Activated effector memory CD4-positive, alpha-beta T cell treated with anti-CD3 and anti-CD28 coated beads, Interleukin-2, amount 50 U/mL, for 16 hours (primary cell): ENCODE measurements around the gene ACAD9.
A peak's percentile ranks its signal among the peaks of the same experiment; 100 is the strongest.
"Not testable (repeated sequence)": the region's sequence is repeated elsewhere in the genome, so short reads cannot be mapped to it uniquely, and the experiment has no call there.

ENCODE experiments used
- DNase-seq: peaks from one replicate; pipeline ENCODE4 v3.0.0-alpha.2; 2020

Gene ACAD9

DNA sequence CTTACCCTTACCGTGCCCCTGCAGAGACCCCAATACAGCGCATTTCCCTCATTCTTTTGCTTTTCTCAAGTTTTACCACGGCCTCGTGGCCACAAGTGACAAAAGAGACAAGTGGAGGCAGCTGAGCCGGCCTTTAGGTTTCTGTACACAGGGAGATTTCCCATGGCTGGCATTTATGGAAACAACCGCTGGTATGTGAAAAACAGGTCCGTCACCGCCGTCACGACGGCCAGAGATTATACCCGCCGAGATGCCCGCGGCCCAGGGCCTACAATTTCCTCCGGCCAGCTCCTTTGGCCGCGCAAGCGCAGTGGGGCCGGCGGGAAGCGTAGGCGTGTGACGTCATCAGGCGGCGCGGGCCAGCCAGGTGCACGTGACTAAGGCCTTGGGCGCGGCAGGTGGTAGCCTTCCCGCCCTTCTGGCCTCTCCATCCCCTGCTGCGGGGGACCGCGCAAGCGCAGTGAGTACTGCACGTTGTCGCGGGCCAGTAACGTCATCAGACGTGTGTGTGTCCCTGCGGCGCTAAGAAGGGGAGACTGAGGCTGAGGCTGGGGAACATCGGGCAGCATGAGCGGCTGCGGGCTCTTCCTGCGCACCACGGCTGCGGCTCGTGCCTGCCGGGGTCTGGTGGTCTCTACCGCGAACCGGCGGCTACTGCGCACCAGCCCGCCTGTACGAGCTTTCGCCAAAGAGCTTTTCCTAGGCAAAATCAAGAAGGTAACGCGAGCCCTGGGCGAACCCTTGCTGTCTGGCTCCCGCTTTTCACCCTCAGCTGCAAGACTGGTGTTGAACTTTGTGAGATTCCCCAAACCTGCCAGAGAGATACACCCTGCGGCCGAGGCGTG lies at the start of gene ACAD9:
Gene ACAD9 (plus strand): TSS at position 496 of the 845 bp plus-strand sequence. CDS start 72 bp downstream, at position 568.
- peak; percentile 99 for DNase-seq

DNA sequence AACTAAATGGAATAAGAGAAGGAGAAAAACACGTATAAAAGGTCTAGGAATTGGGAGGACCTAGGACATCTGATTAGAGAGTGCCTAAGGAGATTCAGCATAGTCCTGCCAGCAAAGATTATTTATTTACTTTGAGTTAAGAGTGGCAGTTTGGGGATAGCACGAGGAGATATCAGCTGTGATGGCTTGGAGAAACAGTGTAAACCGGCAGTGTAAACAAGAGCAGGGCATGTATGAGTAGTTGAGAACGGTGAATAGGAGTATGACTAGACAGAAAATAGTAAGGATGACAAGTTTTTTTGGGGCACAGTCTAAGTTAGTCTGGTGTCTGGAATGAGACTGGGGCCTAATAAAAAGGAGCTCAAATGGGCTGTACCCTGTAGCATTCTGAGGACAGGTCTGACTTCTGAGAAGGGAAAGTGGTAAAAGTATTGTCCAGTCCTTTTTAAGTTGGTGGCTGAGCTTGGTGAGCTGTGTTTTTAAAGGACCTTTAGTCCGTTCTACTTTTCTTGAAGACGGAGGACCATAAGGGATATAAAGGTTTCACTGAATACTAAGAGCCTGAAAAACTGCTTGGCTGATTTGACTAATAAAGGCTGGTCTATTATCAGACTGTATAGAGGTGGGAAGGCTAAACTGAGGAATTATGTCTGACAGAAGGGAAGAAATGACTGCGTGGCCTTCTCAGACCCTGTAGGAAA lies 49.3 kb upstream of the ACAD9 start:
- not testable (repeated sequence) for DNase-seq

DNA sequence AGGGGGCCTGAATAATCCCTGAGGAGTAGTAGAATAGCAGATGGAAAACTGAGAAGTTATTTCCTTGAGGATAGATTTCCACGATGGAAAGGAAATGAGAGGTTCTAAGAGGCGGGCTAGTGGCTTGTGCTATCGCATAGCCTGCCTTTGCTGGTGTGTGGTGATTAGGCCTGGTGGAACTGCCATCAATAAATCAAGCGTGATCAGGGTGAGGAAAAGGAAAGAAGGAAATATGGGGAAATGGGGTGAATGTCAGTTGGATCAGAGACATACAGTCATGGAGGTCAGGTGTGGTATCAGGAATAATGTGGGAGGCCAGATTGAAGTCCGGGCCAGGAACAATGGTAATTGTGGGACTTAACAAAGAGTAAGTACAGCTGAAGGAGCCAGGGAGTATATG lies 48.7 kb upstream of the ACAD9 start:
- DNase-seq, result not testable (repeated sequence)

DNA sequence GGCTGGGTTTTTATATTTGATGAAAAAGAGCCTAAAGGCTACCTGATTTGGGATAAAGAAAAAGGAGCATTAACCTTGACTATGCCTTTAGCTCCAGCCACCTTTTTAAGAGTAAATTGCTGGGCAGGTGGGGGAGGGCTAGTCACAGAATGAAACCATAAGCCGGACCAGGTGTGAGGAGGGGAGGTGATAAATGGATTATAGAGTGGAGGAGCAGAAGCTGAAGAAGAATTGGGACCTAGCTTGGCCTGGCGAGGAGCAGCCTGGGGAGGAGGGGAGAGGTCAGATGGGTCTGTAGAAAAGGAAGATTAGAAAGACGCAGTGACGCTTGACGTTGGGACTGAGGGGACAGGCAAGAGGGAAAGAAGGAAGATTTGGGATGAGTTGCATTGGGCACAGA lies 46.4 kb upstream of the ACAD9 start:
- not testable (repeated sequence) for DNase-seq

DNA sequence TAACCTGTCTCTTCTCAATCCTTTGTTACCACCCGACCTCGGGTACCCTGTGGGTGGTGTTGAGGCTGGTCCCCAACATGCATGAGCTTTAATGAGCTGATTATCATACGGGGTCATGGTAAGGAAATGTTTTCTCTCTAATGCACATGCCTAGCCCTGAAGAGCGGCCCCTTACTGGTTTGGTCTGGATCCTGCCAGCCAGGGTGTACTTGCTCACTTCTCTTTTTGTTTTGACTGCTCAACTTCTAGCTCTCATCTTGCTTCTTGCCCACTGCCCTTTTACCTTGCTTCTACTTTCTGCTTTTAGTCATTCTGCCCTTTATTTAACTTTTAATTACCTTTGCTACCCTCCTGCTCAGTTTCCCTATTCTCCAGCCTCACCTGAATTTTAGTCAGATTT lies 44.3 kb upstream of the ACAD9 start:
- no peak for DNase-seq

DNA sequence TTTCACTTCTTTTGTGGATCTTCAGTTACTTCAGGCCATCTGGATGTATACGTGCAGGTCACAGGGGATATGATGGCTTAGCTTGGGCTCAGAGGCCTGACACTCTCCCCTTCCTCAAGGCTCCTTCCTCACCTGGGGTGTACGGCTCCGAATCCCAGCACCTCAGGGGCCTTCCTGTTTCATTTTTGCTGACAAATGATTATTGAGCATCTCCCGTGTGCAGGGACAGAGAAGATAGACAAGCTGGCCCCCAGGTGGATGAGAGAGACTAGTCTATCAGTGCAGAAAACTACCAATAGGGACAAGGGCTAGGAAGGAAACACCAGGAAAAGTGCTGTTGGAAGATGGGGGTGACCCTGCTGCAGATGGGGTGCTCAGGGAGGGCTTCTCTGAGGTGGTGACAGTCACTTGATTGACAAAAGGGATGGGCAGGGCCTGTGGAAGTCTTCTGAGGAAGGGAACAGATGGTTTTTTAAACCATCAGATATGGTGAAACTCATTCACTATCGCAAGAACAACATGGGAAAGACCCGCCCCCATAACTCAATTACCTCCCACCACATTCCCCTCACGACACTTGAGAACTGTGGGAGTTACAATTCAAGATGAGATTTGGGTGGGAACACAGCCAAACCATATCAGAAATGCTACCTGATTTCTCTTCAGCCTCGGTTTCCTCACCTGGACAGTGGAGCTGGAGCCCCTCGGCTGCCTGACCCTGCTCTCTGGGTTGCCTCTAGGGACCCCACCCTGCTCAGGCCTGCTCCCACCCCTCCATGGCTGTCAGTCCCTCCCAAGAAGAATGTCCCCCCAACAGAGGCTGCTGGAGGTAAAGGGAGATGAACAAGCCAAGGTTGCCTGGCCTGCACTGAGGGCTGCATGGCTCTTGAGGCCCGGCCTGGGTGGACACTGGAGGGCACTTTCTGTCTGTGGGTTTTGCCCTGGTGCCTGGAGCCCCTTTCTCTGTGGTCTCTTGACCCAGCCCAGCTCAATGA lies 37.2 kb upstream of the ACAD9 start:
- DNase-seq, result no peak

DNA sequence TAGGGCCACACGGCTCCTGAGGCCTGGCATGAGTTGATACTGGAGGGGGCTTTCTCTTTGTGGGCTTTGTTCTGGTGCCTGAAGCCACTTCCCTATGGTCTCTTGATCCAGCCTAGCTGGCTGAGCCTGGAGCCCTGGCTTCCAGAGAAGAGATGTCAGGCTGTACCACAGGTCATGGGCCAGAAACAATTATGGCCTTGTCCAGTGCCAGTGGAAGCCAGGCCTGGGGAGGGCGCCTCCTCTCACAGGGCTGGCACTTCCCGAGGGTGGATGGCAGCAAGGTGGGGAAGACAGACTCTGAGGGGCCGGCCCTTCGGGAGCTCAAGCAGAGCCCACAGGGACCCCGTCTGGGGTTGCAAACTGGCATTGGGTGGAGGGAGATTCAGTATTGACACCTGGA lies 34.9 kb upstream of the ACAD9 start:
- DNase-seq, result no peak

DNA sequence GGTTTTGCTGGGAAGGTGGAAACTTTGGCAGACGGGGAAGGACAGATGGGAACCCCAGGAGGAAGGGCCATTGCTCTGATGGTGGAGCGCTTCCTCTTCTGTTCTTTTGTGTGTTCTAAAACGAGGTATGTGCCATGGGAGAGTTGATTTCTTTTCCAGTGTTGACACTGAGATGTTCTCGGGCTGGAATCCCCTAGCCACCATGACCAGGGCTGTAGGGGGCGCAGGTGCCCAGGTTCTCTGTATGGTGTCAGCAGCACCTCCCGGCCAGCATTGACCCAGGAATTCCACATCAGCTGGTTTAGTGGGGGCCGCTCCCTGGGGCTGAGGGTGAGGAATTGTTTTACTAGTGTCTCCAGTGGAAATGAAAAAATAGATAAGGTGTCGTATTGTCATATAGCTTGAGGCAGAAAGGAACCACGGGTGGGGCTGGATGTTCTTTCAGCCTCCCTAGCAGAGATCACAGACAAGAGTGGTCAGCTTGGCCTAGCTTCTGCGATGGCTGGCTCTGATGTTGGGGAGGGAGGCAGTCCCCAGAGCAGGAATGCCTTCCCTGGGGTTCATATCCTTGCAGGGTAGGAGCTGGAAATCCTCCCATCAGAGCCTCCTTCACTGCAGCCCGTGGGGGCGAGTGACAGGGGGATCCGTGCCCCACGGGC lies 34.2 kb upstream of the ACAD9 start:
- no peak for DNase-seq

DNA sequence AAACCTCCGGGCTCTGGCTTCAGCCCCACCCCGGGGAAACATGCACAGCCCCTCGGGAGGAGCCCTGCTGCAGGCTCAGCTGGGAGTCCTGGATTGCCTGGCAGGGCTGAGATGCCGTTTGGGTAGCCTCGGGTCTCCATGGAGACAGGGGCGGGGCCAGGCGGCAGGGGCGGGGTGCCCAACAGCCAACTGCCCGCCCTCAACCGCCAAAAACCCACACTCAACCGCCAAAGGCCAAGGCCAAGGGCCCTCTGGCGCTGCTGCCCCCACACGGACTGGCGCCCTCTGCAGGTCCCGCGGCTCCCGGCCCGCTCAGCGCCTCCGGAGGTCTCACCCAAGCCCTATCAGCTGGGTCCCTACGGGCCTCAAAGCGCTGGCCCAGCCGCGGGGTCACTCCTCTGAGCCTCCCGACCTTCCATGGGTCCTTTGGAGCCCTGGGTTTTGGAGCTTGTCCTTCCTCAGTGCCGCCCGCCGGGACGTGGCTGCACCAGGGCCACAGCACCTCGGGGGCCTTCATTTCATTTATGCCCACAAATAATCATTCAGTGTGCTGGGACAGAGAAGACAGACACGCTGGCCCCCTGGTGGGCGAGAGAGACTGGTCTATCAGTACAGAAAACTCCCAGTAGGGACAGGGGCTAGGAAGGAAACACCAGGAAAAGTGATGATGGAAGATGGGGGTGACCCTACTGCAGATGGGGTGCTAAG lies 33.5 kb upstream of the ACAD9 start:
- peak; percentile 93 for DNase-seq

DNA sequence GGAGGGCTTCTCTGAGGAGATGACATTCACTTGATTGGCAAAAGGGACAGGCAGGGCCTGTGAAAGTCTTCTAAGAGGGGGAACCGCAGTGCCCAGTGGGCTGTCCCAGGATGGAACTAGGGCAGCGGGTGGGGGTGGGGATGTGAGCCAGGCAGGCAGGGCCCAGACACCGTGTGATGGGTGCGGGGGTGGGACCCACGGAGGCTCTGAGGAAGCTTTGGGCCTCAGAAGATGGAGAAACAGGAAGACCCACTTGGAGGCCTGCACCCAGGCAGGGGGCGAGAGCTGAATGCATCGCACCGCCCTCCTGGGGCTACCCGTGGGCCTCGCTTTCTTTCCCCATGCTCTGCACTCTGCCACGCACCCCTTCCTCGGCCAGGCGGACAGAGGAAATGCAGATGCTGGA lies 32.9 kb upstream of the ACAD9 start:
- no peak for DNase-seq

DNA sequence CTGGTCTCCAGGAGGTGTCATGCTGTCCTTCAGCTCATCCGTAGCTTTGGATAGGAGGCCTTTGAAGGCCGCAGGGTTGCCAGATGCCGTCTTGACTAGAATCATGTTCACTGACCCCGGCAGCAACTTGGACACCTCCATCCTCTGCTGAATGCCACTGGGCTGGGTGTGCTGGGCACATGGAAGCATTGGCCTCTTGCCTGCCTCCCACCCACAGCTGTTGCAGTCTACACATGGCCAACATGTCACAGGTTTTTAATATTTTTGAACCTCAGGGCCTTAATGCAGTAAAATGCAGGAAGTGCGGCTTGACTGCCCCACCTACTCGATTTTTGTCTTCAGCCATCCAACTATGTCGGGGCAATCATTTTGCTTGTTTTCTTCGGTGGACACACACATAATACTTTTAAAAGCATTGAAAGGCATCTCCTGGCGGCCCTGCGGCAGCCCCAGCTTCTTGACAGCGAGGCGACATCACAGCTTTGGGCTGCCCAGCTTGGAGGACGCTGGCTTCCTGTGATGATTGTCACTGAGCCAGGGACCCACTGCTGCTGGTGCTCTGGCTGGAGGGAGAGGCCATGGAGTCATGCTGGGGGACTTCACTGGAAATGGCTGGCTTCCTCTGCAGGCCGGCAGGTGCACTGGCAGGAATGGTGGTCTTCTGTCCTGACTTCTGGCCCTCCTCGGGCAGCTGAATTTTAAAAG lies 31.6 kb upstream of the ACAD9 start:
- DNase-seq, result no peak

DNA sequence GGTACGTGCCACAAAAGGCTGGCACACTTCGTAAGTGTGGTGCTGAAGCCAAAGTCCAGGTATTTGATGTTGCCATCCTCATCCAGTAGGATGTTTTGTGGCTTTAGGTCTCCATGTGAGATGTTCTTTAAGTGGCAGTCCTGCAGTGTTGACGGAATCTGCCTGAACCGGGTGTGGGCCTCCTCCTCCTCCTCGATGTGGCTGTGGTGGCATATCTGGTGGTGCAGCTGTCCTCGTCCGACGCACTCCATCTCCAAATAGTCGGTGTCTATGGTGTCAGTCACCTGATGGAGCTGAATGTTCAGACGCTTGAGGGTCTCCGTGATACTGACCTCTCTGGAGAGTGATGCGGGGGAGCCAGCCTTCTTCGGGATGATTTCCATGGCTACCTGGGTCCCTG lies 30.5 kb upstream of the ACAD9 start:
- no peak for DNase-seq

DNA sequence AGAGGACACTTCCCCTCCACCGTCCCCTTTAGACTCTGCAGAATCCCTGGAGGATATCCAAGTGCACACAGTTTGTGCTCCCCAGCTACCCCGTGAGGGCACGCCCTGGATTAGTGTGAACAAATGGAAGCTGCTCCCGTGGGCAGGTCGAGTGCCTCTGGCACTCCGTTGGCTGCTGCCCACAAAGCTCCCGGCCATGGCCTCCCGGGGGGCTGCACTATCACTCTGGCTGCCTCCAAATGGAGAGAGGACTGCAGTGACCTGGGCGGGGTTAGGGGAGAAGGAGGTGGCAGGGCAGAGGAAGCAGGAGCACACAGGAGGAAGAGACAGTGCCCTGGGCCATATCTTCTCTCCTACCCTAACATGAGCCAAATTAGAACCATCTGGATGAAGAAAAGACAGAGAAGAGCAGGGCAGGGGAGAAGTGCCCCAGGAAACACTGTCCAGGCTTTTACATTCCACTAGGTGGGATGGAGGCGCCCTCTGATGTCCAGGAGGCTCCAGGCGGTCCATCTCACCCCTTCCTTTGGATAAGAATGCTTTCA lies 29.4 kb upstream of the ACAD9 start:
- DNase-seq, result no peak

DNA sequence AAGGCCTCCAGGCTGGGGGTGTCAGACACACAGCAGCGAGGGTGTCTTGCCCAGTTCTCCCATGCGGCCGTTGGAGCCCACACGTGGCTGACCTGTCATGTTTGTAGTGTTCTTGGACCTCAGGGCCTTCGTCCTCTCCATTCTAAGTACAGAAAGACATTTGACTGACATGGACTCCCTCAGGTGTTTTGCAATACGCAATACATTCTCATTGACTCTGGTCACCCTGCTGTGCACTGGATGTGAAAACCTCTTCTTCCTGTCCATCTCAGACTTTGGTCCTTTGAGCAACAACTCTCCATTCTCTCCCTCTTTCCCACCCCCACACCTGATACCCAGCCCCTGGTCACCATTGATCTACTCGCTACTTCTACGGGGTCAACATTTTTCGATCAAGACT lies 28.9 kb upstream of the ACAD9 start:
- DNase-seq, result no peak

DNA sequence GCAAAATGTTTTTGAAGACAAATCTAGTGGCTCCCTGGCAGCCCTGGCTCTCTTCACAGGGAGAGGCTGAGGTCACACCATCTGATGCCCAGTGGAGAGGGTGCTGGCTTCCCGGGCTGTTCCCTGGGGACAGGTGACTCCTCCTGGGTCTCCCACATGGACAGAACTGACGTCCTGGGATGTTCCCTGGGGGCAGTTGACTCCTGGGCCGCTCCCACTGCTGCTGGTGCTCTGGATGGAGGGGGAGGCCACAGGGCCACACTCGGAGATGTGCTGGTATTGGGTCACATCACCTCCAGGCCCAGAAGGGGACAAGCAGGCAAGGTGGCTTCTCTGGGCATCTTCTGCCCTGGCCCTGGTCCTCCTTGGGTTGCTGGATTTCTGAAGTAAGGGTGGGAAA lies 27.8 kb upstream of the ACAD9 start:
- no peak for DNase-seq

DNA sequence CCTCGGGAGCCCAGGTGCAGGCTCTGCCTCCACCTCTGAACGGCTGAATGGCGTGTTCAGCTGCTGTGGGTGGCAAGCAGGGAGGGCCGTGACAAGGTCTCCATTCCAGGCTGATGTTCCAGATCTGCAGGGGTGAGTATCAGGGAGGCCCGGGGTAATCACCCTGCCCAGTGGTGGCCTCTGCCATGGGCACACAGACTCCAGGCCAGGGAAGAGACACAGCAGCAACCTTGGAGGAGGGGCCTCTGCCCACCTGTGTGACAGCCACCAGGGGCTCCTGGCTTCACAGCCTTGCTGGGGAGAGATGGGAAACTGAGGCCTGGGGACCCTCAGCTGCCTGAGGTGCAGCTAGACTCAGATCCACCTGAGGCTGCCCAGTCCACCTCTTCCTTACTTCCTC lies 25.6 kb upstream of the ACAD9 start:
- DNase-seq, result no peak

DNA sequence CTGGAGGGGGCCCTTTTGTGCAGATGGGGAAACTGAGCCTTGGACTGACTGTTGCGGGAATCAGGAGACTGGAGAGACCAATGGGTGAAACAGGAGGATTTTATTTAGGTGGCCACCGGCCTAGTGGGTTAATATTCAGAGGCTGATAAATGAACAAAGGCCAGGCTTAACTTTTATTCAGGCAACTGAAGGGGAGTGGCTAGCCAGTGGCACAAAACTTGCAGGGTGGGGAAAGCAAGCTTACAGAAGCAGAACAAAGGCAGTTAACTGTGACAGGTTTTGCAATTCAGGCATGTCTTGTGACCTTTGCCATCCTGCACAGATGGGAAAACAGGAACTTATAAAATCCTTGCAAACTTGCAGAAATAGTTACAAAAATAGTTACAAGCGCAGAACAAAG lies 24.9 kb upstream of the ACAD9 start:
- no peak for DNase-seq

DNA sequence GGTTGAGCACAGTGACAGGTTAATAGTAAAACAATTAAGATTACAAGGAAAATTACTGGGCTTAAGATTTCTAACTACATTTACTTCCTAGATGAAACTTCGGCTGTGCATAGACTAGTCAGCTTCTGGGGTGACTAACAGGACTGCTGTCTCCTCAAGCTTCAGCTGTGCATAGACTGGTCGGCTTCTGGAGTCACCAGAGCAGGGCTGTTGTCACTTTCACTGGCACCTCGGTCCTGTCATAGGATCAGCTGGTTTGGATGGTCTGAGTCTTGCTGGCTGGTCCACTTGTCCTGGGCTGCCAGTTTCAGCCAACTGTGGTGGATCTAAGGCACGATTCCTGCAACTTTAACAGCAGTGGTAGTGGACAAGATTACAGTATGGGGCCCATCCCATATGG lies 23.9 kb upstream of the ACAD9 start:
- DNase-seq, result no peak

DNA sequence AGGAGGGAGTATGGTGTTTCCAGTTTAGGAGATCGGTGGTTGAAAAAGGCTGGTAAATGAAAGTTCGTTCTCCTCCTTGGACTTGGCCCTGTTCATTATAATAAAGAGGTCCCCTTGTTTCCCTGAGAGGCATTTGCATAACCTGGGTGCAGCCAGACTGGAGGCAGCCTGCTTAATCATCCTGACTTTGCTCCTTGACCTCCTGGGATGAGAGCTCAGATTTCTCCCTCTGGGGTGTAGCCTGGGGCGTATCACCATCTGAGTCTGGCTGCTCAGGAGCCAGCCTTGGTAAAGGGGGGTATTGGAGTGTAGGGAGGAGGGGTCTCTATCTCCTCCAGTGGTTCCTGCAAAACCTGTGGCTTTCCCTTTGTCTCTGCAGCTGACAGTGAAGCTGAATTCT lies 21.3 kb upstream of the ACAD9 start:
- no peak for DNase-seq

DNA sequence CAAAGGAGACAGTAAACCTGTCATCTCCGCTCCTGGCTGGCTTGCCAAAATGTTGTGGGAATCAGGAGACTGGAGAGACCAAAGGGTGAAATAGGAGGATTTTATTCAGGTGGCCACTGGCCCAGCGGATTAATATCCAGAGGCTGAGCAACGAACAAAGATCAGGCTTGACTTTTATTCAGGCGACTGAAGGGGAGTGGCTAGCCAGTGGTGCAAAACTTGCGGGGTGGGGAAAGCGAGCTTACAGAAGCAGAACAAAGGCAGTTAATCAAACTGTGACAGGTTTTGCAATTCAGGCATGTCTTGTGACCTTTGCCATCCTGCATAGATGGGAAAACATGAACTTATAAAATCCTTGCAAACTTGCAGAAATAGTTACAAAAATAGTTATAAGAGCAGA lies 19.8 kb upstream of the ACAD9 start:
- DNase-seq, result no peak

DNA sequence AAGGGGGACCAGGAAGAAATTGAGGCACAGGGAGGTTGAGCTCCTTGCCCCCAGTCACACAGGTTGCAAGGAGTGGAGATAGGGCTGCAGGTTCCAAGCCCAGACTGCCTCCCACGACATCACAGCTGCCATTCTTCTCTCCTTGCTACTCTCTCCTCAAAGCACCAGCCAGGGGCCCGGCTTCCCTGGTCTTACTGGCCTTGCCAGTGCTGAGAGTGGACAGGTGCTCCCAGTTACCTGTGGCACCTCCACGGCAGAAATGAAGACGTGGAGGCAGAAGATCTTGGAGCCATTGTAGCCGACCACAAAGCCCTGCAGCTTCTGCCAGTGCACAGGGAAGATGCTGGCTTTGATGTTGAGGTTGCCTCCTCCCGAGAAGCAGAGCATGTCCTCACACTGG lies 17.9 kb upstream of the ACAD9 start:
- DNase-seq, result no peak
